CD4-positive, alpha-beta T cell treated with Interleukin-15 for 4 hours (primary cell): ENCODE measurements around the gene PIGA.

Experiments used
- DNase-seq: peaks from one replicate; pipeline ENCODE4 v3.0.0-alpha.2; 2020; ENCODE audit warnings: low spot score

The PIGA gene

GRCh38 chrX:15335135-15336022 lies at the start of gene PIGA:
Gene PIGA, minus strand, starts transcription at chrX:15335523. Its CDS starts 3,593 bp downstream, at chrX:15331930.
- DNase-seq = peak; percentile 91

DNA sequence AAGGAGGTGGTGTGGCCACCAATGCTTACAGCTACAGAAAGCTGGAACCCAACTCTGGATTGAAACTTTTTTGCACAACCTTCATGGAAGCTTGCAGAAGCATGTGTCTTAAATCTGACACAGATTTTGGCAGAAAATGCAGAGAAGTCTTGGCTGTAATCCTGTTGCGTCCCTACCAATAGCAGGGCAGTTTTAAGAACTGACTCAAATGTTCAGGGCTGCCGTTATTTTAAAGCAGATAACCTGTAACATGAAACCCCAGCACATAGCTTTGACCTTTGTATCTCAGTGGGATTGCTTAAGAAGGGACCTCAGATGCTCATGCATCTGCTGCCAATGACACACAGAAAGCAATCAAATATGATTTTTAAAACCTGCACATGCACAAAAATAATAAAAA lies 49.0 kb upstream of the PIGA start, which contains the start of gene VEGFD:
Gene VEGFD (minus strand): TSS at position 110 of the 400 bp plus-strand sequence. CDS start 467 bp downstream, outside the sequence.
- DNase-seq = no peak

DNA sequence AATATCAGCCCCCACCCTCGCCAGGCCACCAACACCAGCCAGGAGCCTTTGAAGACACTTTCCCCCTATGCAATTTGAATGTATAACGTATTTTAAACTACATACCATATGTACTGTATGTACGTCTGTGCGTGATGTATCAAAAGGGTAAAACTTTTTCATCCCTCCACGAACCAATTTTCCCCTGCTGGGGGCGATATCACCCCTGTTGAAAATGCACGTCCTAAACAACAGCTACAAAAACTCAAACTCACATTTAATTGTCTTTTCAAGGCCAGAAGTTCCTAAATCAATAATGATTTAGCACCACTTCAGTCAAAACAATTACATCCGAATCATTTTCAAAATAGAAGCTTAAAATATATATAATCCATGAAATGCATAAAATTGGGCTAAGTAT lies 47.5 kb upstream of the PIGA start:
- no peak for DNase-seq

DNA sequence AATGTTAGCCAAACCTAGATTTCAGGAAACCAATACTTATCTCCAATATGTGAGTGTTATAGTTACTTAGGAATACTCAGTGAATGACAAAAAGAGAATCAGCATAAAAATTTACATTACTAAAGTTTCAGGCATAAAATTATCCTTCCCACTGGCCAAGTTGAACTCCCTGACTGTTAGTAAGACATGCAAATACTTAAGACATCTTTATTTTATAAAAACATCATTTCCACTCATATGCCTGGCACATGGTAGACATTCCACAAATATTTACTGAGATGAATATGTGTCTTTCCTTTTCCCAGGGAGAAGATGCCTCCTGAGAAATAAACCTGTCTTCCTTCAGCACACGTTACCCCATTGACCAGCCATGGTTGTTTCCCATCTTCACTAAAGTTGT lies 41.6 kb upstream of the PIGA start:
- DNase-seq = no peak

- DNase-seq = no peak
Measured at GRCh38 chrX:15373976-15374375, 38.7 kb upstream of the PIGA start.

- no peak for DNase-seq
Measured at GRCh38 chrX:15366506-15367352, 31.4 kb upstream of the PIGA start.

GRCh38 chrX:15359701-15360100 lies 24.4 kb upstream of the PIGA start:
- no peak for DNase-seq

DNA sequence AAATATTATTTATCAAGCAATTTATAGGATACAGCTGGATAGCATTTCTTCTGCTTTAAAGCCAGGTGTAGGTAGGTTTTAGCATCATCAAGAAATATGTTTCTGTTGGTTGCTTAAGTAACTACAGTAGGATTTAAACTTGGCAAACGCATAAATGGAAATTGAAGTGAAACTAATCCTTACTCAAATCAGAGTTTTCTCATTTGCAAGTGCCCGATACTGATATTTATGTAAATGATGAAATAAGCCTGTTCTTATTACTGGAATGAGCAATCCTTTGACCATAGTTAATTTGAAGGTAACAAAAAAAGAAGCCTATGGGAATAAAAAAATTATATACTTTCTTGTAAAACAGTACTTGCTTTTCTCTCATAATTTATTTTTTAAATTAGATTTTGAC lies 23.2 kb upstream of the PIGA start:
- no peak for DNase-seq

GRCh38 chrX:15356444-15356843 lies 21.1 kb upstream of the PIGA start:
- DNase-seq = no peak

DNA sequence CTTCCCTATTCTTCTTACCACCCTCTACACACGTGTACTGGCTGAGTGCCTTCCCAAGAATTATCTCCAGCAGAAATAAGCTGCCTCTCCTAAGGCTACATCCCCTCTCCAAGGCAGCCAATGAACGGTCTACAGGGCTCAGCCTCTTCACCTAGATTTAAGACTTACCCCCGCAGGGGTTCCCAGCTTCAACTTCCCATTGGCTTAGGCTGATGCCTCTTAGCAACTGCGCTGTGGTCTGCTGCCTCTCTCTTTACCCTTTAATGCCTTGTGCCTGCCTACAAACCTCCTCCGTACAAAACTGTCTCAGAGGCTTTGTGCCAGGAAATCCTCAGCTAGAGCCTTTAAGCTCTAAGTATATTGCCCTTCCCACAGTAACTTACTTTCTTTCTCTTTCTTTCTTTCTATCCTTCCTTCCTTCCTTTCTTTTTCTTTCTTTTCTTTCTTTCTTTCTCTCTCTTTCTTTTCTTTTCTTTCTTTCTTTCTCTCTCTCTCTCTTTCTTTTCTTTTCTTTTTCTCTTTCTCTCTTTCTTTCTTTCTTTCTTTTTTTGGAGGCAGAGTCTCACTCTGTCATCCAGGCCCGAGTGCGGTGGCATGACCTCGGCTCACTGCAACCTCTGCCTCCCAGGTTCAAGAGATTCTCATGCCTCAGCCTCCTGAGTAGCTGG lies 15.1 kb upstream of the PIGA start:
- no peak for DNase-seq

- DNase-seq = peak; percentile 16
Measured at GRCh38 chrX:15349046-15349445, 13.7 kb upstream of the PIGA start.

DNA sequence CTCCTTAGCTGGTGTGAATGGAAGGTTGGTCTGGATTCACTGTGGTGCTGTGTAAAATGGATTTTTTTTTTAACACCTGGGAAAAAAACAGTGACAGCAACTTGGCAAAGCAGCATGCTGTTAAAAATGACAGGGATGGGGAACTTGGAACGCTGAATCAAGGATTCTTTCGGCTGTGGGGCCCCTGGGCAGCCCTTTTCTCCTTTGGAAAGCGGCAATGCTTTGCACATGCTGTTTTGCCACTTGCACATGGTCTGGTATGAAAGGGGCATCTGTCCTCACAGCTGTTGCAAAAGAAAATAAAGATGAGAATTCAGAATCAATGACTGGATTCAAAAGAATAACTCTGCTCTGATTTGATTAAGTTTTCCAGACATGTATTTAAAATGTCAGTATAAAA lies 10.7 kb upstream of the PIGA start:
- DNase-seq = no peak

DNA sequence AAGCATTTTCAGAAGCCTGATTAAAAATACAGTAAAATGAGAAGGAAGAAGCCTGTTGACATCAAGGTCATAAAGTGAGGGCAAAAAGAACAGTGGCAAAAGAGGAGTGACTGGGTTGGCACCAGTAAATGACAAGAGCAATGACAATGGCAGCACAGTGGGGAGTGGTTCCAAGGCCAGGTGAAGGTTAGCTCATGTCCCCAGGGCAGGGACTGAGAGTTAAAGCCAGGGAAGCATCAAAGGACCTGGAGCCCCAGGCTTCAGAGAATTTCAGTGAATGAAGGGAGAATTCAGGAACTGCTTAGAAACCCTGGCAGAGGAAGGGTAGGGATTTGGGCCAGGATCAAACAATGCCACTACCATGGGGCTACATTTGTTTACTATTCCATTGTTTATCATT lies 8.8 kb upstream of the PIGA start:
- no peak for DNase-seq

DNA sequence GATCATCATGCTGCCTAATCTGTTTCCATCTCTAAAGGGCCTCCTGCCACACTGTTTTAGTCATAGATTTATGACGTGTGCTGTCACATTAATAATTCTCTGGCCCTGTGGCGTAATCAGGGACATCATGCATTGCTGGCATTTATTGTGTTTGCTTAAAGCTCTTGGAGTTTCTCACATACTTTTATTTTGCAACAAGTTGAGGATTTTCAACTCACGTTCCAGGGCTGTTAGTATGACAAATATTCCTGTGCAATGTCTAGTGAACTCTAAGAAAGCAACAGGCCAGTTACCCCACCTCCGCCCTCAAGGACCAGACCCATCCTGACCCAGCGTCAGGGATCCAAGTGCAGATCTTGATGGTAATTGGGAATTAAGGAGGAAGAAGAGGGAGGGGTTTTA lies 7.8 kb upstream of the PIGA start:
- no peak for DNase-seq

DNA sequence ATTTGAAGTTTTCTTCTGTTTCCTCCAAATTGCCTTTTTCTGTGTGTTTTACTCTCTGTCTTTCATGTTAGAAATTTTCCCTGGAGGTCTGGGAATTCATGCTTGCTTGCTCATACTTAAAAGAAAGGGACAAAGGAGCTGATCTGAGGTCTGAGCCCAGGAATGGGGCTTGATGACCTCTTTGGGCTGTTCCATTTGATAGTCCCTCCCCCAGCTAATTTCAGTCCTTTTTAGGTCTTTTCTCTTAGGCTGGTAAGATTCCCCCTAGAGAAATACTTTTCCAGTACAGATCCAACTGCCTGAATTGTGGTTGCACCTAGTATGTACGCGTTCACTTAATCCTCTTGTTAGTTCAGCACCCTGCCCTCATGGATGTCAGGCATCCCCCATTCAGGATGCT lies 5.5 kb upstream of the PIGA start:
- no peak for DNase-seq

DNA sequence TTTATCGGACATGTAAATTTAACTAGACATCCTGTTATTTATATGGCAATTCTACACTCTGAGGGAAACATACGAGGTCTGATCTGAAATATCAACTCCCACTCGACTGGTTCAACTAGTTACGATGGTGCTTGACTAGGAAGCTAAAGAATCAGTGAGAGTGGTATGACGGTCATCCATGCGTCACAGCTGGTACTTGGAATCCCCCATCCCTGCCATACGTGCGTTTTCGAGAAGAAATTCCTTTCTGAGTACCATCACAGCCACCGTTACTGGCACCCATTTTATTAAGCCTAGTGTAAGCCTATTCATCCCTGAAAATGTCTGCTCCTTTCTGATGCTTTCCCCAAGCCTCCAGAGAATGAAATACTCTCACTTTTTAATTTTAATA lies 695 bp upstream of the PIGA start:
- peak; percentile 21 for DNase-seq

DNA sequence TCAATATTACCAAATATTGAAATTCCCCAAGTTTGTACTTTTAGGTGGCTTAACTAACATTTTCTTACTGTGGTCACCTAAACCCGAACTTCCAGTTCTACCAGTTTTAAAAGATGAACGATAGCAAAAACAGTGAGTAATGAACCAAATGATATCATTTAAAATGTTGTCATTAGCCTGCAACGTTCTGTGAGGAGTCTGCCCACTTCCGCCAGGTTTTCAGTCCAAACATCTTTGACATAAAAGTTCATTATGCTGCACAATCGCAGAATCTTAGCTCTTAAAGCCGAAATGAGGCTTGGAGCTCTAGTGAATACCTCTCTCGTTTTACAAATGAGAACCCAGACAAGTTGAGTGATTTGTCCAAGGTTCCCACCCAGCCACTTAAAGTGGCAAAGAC lies 762 bp downstream of the PIGA start:
- peak; percentile 30 for DNase-seq

DNA sequence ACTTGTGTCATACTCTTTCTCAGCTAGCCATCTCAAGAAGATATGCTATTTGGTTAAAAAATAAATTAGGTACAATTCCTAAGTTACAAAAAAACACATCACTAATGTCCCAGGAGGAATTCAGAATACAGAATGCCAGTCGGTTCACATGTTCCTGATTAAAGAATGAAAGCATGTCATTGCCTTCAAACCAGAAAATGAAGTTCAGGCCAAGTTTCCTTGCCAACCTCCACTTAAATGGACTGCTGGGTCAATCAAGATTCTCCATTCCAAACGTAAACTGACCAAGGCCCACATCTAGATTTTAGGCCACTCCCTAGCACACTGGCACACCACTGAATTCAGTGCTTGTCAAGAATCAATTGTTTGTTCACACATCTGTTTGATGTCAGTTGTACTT lies 6.5 kb downstream of the PIGA start:
- no peak for DNase-seq

DNA sequence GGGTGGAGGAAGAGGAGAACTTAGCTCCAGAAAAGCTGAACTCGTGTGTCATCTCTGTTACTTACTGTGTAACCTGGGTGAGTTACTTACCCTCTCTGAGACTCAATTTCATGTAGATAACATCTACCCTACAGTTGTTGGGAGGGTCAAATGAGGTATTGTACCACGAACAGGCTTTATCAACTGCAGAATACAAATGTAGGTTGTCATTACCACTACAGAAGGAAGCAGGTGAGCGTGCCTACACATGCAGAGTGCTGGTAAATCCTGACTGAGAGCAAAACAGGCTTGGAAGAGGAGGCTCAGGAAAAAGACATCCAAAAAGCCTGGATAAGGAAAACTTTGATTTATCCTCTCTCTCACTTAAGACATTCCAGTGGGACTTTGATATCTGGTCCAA lies 7.2 kb downstream of the PIGA start:
- no peak for DNase-seq

GRCh38 chrX:15322472-15322871 lies 12.9 kb downstream of the PIGA start:
- DNase-seq = no peak

GRCh38 chrX:15322072-15322471 lies 13.3 kb downstream of the PIGA start:
- DNase-seq = no peak

GRCh38 chrX:15321447-15321846 lies 13.9 kb downstream of the PIGA start:
- no peak for DNase-seq

DNA sequence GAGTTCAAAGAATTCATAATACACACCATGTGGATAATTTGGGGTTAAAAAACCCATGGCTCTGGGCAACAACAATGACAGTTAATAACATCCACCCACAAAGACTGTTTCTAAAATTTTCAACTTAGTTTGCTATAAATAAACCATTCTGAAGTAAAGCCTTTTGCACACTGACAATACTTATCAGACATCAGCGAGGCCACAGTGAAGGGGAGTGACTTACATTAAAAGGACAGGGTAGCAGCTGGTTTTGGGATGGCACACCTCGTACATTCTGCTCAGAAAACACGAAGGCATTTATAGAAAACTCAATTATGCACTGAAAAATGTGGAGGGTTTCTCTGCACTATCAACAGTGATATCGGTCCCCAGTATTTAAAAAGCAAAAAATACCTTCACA lies 15.0 kb downstream of the PIGA start:
- no peak for DNase-seq
